ENCODE results near the gene PARVA. TPM values are rescaled to one million over a fixed set of nuclear protein-coding genes. Genes with fewer than 3 reads are reported as not detected.

The PARVA gene
- total RNA-seq, 1 experiment from 2014 or later: 20.2 TPM

- peak; percentile 25 for DNase-seq (ENCODE audit: low read depth)
These were observed 149.4 kb downstream of the PARVA start for GRCh38 chr11:12526789-12527188.

GRCh38 chr11:12528487-12528886 lies 151.1 kb downstream of the PARVA start:
- DNase-seq (ENCODE audit: low read depth): no peak

- no peak for DNase-seq (ENCODE audit: low read depth)
These were observed 151.7 kb downstream of the PARVA start for GRCh38 chr11:12529041-12529440.

- DNase-seq (ENCODE audit: low read depth): no peak
These were observed 152.4 kb downstream of the PARVA start for GRCh38 chr11:12529793-12530192.

- no peak for DNase-seq (ENCODE audit: low read depth)
These were observed 153.6 kb downstream of the PARVA start for GRCh38 chr11:12531020-12531419.

GRCh38 chr11:12531681-12532080 lies 154.3 kb downstream of the PARVA start:
- no peak for DNase-seq (ENCODE audit: low read depth)

GRCh38 chr11:12532580-12532979 lies 155.2 kb downstream of the PARVA start:
- DNase-seq (ENCODE audit: low read depth): no peak

GRCh38 chr11:12534549-12534948 lies 157.2 kb downstream of the PARVA start:
- DNase-seq (ENCODE audit: low read depth): no peak

- DNase-seq (ENCODE audit: low read depth): no peak
These were observed 157.9 kb downstream of the PARVA start for GRCh38 chr11:12535321-12535720.

GRCh38 chr11:12536566-12536965 lies 159.2 kb downstream of the PARVA start:
- no peak for DNase-seq (ENCODE audit: low read depth)

- no peak for DNase-seq (ENCODE audit: low read depth)
These were observed 160.5 kb downstream of the PARVA start for GRCh38 chr11:12537778-12538401.

- DNase-seq (ENCODE audit: low read depth): no peak
These were observed 161.6 kb downstream of the PARVA start for GRCh38 chr11:12538889-12539421.

- peak; percentile 80 for DNase-seq (ENCODE audit: low read depth)
These were observed 162.2 kb downstream of the PARVA start for GRCh38 chr11:12539572-12539971.

- DNase-seq (ENCODE audit: low read depth): peak; percentile 31
These were observed 162.8 kb downstream of the PARVA start for GRCh38 chr11:12540075-12540680.

GRCh38 chr11:12540913-12541582 lies 163.7 kb downstream of the PARVA start:
- DNase-seq (ENCODE audit: low read depth): peak; percentile 15

GRCh38 chr11:12541583-12542151 lies 164.3 kb downstream of the PARVA start:
- DNase-seq (ENCODE audit: low read depth): no peak

GRCh38 chr11:12542186-12542935 lies 165.0 kb downstream of the PARVA start:
- DNase-seq (ENCODE audit: low read depth): no peak

- no peak for DNase-seq (ENCODE audit: low read depth)
These were observed 166.4 kb downstream of the PARVA start for GRCh38 chr11:12543596-12544415.

- DNase-seq (ENCODE audit: low read depth): no peak
These were observed 167.8 kb downstream of the PARVA start for GRCh38 chr11:12544986-12545775.

GRCh38 chr11:12546122-12546521 lies 168.8 kb downstream of the PARVA start:
- no peak for DNase-seq (ENCODE audit: low read depth)
